Posterior vena cava (tissue), 2 donors: Measurements from ENCODE around the gene PRSS27. TPM values are rescaled to one million over a fixed set of nuclear protein-coding genes. Genes with fewer than 3 reads are reported as not detected.

Experiments used
- DNase-seq: peaks from one replicate; pipeline ENCODE4 v3.0.0-alpha.2; 2020; ENCODE audit warnings: low spot score
- intact Hi-C, 2 donors: fragments of 100-400 bp; cut with DNase I; formaldehyde crosslinking; loops; one replicate each; pipeline versions ENCODE4 v1.14.1 to v1.14.2; 2022 to 2023
- total RNA-seq, 2 donors: library from RNA; stranded (reverse); fragmentation: NEBNext Ultra II Directional; extraction: Animal tissue kit (Norgen Biotek cat#: 25700); gene quantifications; one replicate each; pipeline ENCODE4 v1.2.1, GENCODE V29; 2021
- donor health status: DM: yes; HTN: yes; CAD: no.
- donor health status: DM: yes; HTN: yes; CAD: no.

PRSS27 gene
- total RNA-seq, 2 donors from 2014 or later: 0.71 to 1.4 TPM

DNA sequence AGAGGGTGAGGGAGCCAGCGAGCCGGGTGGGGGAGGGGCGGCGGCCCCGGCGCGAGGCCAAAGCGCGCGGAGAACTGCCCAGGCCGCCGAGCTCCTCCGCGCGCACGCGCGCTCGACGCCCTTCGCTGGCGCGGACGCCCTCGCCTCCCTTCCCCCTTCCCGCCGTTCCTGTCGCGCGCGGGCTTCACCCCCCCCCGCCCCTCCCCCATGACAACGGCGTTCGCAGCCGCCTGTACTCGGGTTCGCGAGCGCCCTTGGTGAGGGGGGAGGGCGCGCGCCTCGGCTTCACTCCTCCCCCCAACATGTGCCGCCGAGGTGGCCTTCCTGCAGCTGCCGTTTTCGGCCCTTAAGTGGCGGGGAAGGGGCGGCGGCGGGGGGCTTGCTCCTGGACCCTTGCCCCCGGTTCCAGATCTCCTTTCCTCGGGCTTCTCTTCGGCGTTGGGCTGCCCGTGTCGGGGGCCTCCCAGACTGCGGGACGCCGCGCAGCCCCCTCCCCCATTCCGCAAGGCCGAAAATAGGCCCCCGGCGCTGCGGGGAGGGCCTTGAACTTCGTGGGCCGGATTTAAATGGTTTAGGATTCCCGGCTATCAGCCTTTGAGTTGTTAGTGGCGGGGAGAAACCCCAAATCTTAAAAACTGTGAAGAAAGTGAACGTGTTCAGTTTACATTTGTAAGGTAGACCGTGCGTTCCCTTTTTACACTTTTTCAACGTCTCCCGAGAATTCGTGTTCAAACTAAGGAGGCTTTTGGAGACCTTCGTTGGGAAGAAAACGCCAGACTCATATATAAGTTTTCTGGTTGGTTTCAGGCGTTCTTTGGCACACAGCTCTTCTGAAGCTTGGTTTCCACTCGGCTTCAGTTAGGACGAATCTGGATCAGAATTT is 33.1 kb upstream of the PRSS27 start:
- intact Hi-C loops: no loop called here
- DNase-seq: peak; percentile 95

DNA sequence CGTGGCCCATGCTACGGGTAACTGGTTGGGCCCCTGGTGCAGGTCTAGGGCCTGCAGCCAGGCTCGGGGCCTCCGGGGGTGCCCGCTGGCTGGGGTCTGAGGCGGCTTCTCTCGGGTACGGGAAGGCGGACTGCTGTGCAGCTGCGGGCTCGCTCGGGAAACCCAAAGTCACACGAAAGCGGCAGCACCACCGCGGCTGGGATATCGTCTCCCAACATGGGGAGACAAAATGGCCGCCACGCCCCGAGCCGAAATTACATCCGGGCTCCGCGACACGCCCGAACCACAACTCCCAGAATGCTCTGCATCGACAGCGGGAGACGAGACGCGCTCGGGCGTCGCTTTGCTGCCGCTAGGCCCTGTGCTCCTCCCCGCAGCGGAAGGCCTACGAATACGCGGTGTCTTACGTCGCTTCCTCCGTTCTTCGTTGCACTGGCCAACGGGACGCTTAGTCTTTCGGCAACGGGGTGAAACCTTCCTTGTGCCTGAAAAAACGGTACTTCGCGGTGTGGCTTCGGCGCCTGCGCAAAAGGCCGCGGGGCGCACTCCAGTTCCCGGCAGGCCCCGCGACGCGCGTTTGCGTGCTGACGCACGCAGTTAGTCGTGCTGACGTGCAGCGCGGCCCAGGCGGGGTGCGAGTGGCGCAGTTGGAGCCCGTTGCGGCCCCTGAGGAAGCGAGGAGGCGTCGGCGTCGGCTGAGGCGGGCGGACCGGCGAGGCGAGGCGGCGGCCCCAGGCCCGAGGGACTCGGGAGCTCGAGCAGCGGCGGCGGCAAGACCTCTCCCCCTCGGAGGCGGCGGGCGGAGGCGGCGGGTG is 32.2 kb upstream of the PRSS27 start, which contains the start of gene SRRM2:
Gene SRRM2, plus strand, starts transcription at position 604 of the 815 bp plus-strand sequence. CDS start 3,727 bp downstream, outside the sequence.
- intact Hi-C loops: no loop called here
- DNase-seq: peak; percentile 98

DNA sequence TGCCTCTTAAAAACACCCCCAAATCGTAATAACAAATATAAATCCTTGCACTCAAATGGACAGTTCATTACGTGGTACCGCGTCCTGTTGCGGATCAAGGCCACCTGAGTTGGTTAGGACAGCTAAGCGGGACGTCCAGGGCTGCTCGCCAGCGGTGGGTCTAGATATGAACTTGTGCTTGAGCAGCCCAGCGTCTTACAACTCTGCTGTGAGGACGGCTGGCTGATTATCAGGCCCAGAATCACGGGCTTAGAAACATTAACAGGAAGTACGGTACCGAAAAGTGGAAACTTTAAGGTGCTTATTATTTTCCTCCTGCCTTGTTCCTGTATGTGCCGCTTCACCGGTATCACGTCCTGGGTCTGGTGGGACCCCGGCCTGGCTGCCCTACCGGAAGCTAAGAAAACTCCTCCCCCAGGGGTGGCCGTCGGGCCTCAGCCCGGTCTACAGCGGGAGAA is 31.6 kb upstream of the PRSS27 start:
- intact Hi-C loops: no loop called here
- DNase-seq: no peak

DNA sequence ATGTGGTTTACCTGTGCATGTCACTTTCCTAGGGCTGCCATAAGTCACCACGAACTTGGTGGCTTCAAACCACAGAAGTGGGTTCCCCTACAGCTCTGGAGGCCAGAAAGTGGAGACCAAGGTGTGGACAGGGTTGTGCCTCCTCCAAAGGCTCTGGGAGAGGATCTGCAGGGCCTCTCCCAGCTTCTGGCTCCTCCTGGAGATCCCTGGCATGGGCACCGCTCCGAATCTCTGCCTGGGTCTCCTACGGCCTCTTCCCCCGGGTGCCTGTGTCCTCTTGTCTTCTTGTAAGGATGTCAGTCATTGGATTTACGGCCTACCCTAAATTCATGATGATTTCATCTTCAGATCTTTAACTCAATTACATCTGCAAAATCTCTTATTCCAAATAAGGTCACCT is 29.9 kb upstream of the PRSS27 start:
- intact Hi-C loops: no loop called here
- peak; percentile 68 for DNase-seq

DNA sequence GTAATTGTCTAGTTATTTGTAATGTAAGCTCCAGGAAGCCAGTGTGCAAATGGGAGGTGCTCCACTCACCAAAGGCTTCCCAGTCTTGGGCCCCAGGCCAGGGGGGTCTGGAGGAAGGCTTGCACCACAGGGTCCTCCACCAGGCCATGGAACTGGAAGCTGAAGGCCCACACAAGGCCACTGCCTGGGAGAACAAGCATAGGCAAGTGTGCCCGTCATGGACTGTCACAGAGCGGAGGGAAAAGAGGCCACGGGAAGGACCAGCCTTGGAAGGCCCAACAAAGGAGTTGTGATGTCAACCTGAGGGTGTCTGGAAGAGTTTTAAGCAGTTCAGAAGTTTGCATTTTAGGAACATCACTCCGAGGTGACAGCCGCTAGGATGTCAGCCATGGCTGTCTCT is 29.5 kb upstream of the PRSS27 start:
- intact Hi-C loops: no loop called here
- peak; percentile 63 for DNase-seq

DNA sequence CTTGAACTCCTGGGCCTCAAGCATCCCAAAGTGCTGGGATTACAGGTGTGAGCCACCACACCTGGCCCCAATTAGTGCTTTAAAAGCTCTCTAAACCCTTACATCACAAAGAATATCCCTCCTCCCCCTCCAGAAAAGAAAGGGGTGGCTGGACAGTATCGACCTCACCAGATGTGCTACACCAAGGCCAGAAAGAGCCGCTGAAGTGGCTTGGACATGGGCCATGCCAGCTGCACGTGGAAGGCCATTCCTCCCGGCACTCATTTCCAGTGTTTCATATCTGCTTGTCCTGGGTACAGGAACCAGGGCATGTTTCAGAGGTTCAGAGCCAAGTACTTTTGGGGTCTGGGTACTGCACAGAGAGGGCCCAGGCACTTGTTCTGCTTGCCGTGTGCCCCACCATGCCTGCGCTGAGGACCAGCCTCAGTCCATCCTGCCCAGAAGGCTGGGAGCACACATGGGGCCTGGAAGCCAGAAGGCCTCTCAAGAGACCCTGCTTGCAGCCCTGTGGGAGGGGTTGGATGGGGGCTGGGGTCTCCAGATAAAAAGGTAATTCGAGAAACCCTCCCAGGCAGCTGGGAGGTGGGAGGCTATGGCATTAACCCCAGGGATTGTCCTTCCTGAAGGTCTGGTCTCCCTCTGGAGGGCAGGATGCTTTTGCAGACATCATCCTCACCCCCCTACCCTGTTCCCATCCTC is 28.9 kb upstream of the PRSS27 start:
- intact Hi-C loops: no loop called here
- DNase-seq: peak; percentile 48

DNA sequence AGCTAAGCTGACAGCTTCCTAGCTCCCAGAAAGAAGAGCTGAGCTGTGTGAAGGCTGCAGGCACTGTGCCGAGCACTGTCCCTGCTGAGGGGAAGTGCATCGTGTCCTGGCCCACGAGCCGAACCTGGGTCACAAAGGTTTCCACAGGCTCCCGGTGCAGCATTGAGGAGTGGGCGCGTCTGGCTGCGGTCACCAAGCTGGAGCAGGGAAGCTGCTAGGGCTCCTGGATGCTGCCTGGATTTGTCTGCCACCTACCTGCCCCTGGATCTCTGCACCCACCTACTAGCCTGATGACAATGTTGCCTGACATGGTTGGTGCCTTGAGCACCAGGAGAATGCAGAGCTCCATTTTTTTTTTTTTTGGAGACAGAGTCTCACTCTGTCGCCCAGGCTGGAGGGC is 25.9 kb upstream of the PRSS27 start:
- intact Hi-C loops: no loop called here
- no peak for DNase-seq

DNA sequence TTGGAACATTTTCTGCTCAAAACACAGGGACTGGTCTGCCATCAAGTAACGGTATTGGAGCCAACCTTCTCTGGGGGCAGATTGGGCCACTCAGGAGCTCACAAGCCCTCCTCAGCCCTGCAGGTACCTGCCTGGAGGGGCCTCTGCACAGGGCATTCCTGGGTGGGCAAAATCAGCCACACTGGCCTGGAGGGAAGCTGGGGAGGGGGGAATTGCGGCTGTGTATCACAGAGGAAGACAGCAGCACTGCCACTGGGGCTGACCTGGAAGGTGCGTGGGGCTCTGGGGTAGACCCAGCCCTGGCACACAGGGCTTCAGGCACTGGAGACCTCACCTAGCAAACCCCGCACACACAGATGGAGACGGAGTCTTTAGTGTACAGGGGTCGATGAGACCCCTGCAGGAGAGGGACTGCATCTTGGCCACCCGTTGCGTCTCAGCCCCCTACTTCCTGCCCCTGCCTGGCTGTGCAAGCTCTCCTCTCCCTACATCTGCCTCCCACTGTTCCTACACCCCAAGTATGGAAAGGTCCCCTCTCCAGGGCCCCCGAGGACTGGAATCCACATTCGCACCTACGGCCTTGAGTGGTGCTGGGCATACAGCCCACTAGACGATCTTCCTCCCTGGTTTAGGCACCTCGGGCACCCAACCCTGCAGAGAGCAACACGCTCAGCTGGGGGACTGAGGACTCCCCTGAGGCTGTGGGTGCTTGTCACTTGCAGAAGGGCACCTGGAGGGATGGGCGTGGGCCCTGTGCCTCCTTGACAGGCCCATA is 25.3 kb upstream of the PRSS27 start:
- no peak for DNase-seq
- intact Hi-C loops: no loop called here

DNA sequence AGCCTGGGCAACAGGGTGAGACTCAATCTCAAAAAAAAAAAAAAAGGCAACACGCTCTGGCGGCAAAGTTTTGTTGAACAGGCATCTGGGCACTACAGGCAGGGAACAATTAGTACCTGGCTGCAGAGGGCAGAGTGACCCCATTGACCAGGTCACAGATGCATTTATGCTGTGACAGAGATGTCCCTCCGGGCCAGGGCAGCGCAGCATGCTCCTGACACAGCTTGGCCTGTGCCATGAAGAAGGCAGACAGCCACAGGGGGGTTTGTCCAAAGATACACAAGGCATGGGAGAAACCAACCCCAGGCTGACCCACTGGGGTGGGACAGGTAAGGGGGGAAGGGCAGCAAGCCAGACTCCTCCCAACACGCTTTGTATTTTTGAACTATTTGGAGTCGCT is 24.7 kb upstream of the PRSS27 start:
- intact Hi-C loops: no loop called here
- DNase-seq: no peak

DNA sequence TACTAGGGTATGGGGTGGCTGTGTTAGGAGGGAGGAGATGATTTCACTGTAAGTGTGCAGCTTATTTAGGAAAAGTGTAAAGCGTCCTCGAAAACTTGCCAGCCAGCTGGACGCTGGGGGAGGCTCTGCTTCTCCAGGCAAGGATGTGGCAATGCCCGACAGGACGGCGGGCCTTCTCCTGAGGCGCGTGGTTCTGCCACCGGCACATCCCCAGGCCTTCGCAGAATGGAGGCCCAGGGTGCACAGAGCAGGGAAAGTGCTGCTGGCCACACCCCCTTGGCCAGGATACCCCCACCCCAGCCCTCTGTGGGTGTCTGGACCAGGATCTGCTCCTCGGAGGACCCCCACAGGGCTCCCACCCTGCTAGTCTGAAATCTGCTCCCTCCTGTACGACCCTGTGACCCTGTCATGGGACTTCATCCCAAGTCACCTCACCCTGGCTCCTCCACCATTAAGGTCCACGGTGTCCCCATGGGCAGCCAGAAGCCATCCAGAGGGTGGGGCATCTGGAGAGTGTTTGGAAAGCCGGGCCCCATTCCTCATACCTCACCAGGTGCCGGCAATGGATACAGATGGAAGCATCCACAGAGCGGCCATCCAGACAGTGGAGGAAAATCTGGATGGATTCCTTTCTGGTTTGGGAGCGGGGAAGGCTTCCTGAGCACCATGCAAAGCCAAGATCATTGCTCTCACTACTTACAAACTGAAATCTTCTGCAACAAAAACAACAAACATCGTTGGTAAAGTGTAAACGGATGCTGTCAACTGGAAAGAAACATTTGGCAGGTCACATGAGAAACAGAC is 23.2 kb upstream of the PRSS27 start:
- DNase-seq: peak; percentile 47
- intact Hi-C loops: no loop called here

DNA sequence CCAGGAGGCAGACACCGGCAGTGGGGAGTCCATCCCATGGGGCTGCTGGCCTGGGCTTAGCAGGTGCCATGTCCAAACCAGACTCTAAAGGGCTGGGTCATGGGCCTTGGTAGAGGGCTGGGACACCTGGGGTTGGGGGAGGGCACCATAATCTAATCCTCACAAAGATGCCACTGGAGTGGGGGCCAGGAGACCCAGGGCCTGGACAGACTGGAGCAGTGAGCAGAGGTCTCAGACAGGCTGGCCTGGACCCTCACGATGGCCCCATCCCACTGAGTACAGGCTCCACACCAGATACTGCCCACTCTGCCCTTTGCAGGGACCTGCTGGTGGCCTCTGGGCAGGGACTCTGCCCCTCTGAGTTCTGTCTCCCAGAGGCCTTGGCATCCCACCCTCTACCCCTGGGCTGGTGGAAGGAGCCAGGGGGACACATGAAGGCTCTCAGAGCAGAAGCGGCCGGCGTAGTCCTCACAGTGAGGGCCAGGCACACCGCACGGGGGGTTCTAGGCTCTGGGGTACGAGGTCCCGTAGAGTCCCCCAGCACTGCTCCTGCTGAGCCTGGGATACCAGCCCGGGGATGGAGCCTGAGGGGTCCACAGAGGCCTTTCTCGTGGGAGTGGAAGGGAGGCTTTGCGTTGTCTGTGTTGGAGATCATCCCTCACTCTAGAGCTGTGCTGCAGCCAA is 22.4 kb upstream of the PRSS27 start:
- peak; percentile 62 for DNase-seq
- intact Hi-C loops: no loop called here

DNA sequence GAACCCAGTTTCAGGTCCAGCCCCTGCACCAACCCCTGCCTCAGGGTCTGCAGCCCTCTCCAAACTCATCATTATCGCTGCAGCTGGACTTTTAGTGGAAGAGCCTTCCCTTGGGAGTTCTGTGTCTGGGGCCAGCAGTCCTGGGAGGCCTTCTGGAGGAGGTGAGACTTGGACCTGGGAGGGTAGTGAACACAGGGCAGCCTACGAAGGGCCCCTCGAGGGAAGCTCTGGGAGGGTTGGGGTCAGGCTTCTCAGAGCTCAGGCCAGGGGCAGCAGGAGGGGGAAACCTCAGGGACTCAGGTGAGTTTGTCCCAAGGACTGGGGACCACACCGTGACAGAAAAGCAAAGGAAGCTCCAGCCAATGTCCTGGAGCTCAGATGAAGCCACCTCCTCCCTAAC is 21.1 kb upstream of the PRSS27 start:
- intact Hi-C loops: no loop called here
- peak; percentile 37 for DNase-seq

DNA sequence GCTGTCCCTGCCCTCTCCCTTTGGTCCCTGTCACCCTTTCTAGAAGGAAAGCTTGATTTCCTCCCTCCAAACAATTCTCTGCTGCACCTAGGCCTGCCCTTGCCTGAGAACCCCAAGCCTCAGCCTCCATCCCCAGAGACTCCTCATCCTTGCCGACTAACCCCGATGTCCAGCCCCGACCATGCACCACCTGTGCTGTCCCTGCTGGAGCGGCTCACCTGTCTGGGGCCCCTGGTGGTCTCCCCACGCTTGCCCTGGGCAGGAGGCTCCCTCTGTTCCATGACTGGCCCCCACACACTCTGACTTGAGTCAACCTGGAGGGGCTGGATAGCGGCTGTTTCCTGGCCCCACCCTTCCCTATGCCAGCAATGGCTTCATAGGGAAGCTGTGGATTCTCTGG is 20.5 kb upstream of the PRSS27 start:
- DNase-seq: peak; percentile 72
- intact Hi-C loops: loop anchor here in 1 of 2 donors (1.0 kb wide), 1 partner anchor 33 kb away; no protein-coding TSS in a partner anchor

DNA sequence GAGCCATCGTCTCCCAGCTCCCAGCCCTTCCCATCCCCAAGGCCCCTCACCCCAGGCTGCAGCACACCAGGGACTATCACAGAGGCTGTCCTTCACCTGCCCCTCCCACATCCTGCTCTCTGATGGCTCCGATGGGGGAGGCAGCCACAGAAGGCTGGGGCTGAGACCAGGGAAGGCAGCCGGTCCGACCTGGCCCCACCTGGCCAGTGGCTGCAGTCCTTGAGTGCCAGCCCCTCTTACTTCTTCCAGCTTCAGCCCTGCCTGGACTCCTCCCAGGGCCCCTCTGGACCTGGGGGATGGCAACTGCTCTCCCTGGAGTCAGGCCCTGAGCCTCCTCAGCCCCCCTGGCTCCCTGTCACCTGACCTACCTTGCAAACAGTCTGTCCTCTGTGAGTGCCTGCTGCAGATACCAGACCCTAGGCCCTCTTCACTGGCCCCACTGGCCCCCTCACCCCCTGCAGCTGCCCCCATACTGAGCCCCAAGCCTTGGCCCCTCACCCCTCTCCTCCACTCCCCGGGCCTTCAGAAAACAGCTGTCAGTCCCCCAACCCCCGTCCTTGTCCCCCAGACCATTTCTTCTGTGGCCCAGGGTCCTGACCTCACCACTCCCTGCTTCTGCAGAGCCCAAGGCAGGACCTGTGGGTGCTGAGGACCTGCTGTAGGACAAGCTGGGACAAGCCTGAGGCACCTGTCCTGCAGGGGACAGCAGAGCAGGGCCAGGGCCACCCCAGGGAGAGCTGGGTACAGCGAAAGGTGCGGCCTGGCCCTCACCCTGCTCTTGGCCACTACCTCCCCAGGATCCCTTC is 19.8 kb upstream of the PRSS27 start:
- intact Hi-C loops: loop anchor here in 1 of 2 donors (1.0 to 10.0 kb wide), 2 partner anchors 33 to 85 kb away; no protein-coding TSS in a partner anchor
- peak; percentile 48 for DNase-seq

DNA sequence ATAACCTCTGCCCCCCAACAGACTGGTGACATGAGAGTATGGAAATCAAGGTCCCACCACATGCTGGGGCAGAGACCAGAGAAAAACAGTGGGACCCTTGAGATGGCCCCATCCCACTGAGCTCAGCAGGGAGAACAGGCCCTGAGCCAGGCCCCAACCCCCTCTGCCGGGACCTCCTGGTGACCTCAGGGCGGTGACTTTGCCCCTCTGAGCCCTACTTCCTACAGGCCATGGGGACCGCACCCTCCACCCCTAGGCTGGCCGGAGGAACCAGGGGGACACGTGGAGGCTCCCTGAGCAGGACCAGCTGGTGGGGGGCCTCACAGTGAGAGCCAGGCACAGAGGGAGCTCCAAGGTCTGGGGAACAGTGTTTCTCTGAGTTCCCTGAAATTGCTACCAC is 18.6 kb upstream of the PRSS27 start:
- intact Hi-C loops: loop anchor here in 1 of 2 donors (10.0 kb wide), 1 partner anchor 86 kb away; no protein-coding TSS in a partner anchor
- DNase-seq: no peak

DNA sequence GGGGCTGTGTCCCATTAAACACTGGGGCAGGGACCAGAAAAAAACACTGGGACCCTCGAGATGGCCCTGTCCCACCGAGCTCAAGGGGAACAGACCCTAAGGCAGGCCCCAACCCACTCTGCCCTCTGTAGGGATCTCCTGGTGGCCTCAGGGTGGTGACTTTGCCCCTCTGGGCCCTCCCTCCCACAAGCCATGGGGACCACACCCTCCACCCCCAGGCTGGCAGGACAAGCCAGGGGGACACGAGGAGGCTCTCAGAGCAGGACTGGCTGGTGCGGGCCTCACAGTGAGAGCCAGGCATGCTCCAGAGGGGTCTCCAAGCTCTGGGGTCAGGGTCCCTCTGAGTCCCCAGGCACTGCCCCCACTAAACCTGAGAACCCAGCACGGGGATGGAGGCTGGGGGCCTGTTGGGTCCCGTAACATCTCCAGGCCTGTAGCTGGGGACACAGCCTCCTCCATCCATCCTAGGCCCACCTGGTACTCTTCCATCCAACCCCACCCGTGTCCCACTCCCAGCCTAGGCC is 17.9 kb upstream of the PRSS27 start:
- no peak for DNase-seq
- intact Hi-C loops: loop anchor here in 1 of 2 donors (10.0 kb wide), 1 partner anchor 87 kb away; no protein-coding TSS in a partner anchor
